HT1080 (cell line): ENCODE results near the gene PCDH20. TPM values are rescaled to one million over a fixed set of nuclear protein-coding genes. Genes with fewer than 3 reads are reported as not detected.
"Not testable (repeated sequence)": the region's sequence is repeated elsewhere in the genome, so short reads cannot be mapped to it uniquely, and the experiment has no call there.

Experiments
- DNase-seq: peaks from one replicate; pipeline ENCODE4 v3.0.0-alpha.2; 2015; ENCODE audit warnings: low read depth
- polyA plus RNA-seq, 2 experiments: library from polyadenylated mRNA; depleted of rRNA; stranded (reverse); fragments of >200 nt; gene quantifications; 2 replicates each; pipeline ENCODE4 v1.2.3, GENCODE V29; 2015
- total RNA-seq: library from RNA; depleted of rRNA; stranded (reverse); fragments of >200 nt; shearing (Covaris generic); gene quantifications from 2 replicates; pipeline ENCODE4 v1.2.3, GENCODE V29; 2014; rRNA removed

The PCDH20 gene, protein sequence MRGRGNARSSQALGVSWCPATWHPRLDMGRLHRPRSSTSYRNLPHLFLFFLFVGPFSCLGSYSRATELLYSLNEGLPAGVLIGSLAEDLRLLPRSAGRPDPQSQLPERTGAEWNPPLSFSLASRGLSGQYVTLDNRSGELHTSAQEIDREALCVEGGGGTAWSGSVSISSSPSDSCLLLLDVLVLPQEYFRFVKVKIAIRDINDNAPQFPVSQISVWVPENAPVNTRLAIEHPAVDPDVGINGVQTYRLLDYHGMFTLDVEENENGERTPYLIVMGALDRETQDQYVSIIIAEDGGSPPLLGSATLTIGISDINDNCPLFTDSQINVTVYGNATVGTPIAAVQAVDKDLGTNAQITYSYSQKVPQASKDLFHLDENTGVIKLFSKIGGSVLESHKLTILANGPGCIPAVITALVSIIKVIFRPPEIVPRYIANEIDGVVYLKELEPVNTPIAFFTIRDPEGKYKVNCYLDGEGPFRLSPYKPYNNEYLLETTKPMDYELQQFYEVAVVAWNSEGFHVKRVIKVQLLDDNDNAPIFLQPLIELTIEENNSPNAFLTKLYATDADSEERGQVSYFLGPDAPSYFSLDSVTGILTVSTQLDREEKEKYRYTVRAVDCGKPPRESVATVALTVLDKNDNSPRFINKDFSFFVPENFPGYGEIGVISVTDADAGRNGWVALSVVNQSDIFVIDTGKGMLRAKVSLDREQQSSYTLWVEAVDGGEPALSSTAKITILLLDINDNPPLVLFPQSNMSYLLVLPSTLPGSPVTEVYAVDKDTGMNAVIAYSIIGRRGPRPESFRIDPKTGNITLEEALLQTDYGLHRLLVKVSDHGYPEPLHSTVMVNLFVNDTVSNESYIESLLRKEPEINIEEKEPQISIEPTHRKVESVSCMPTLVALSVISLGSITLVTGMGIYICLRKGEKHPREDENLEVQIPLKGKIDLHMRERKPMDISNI
- 0.85 and 1.0 TPM in 2 replicates for total RNA-seq
- 0.09 and 0.18 TPM in 2 replicates for polyA plus RNA-seq (2015; cell fraction: cytosol; rRNA removed)
- polyA plus RNA-seq (2015; cell fraction: nucleus; rRNA removed) = 0.26 and 0.53 TPM in 2 replicates

DNA sequence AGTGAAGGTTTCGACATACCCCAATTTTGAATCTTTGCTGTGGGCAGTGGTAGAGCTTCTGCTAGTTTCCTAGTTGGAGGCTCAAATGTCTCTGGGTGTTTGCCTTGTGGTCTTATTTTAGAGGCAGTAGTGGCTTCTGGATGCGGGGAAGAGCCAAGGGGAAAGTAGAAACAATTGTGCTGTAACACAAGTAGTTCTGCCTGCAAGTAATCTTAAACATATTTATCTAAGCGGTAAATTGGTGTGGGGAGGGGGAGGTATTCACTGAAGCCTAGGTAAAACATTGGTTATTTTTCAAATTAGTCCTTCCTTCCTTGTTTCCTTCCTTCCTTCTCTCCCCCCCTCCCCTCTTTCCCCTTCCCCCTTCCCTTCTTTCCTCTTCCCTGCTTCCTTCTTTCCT lies at the start of gene PCDH20:
Gene PCDH20, minus strand, starts transcription at position 101 of the 400 bp plus-strand sequence. CDS start 691 bp downstream, outside the sequence.
- no peak for DNase-seq

DNA sequence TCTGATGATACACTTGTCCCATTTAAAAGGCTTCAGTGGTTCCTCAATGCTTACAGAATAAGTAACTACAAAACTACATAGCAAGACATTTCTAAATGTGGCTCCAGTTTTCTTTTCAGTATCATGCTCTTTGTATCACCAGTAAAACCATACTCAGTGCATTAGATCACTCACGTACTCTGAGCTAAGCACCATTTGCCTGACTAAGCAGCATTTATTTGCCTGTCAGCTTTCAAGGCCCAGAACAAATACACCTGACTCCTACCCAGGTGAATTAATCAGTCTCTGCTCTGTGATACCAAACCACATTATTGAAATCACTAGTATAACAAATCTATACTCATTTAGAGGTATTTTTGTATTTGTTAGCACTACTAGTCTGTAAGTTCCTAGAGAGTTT lies 47.4 kb upstream of the PCDH20 start:
- no peak for DNase-seq

DNA sequence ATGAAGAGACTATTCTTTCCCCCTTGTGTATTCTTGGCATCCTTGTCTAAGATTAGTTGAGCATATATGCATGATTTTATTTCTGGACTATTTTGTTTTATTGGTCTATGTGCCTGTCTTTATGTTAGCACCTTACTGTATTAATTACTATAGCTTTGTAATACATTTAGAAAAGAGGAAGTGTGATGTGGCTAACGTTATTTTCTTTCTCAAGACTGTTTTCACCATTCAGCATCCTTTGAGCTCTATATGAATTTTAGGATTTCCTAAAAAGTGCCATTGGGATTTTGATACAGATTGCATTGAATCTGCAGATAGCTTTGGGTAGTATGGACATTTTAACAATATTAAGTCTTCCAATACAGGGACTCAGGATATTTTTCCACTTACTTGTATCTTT lies 37.5 kb upstream of the PCDH20 start:
- DNase-seq = no peak

DNA sequence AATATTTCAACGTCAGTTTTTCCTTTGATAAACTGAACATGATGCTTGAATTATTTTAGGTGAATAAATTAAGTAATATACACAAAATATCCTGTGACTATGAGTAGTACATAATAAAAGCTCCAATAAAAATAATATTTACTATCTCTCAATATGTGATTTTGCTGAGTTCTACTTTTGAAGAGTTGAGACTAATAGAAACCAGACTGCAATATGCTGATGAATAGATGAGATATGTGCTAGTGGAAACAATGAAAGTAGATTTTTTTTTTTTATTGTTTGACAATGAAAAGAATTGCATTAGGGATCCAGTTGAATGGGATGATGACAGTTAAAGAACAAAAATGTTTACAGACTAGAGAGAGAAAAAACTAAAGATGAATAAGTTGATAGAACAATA lies 16.4 kb upstream of the PCDH20 start:
- no peak for DNase-seq

DNA sequence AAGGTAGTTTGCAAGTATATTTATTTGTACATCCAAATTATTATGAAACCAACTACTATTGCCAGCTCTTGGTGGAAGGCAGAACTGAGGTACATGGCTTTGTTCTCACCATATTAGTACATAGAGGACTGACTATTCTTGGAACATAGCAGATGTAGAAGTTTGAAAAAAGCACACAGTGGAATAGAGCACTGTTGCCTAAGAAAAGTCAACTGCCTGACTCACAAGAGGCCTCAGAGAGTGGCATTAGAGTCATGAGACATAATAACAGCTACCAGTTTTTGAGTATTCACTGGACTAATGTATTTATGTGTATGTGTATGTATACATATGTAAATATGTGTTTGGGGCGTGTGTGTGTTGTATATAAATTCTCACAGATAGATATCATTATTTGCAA lies 8.3 kb upstream of the PCDH20 start:
- DNase-seq = no peak

DNA sequence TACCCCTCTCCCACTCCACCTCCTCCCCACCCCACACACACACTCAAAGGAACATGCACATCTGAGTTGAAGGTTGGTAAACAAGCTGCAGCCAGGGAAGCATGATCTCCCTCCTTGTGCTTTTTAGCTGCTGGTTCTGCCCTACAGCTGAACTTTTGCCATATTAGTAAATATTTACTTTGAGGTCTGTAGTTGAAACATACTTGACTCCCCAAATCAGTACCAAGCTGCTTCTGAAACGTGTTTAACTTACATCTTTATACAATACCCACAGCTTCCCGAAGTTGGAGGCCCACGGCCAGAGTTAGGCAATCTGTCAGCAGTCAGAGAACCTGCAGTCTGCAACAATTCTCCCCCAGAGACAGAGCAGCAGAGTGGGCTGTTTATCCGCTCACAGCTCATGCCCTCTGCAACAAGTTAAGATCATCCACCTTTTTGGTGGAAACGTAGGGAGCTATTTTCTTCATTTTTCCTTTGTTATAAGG lies 1.5 kb upstream of the PCDH20 start:
- DNase-seq = no peak

DNA sequence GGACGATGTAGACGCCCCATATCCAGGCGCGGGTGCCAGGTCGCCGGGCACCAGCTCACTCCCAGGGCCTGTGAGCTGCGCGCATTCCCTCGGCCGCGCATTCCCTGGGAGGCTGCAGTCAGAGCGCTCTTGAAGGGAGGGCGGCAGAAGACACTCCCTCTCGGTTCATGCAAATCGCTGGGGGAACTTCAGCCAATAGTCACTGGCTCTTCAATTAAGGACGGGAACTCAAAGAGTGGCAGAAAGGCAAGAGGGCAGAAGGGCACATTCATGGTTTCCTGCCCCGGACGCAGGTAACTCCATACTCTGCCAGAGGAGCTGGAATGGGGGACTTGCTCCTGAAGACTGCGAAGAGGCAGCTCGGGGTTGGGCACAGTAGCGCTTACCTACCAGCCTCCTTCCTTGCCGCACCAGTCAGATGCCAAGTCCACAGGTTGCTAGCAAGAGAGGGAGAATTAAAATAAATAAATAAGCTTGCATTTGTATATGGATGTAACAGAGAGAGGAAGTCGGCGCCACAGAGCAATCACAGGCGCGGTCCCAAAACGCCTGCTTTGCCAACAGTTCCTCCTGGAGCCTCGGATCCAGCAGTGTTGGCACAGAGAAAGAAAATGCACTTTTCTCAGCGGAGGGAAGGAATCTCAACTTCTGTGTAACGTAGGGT lies 459 bp downstream of the PCDH20 start:
- peak; percentile 72 for DNase-seq

DNA sequence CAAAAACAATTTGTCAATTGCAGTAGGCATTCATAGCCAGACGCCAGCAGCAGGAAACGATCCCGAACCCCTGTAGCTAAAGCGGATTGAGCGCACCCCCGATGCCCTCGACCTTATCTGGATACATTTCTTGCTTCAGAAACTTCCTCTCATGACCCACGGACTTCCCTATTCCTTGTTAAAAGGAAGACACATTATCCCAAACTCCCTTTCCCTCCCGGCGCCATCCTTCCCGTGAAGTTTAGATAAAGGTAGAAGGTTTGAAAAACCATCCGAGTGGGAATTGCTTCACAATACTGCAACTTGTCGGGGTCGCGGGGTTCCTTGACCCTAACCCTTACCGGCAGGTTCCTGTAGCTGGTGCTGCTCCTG lies 977 bp downstream of the PCDH20 start:
- no peak for DNase-seq

DNA sequence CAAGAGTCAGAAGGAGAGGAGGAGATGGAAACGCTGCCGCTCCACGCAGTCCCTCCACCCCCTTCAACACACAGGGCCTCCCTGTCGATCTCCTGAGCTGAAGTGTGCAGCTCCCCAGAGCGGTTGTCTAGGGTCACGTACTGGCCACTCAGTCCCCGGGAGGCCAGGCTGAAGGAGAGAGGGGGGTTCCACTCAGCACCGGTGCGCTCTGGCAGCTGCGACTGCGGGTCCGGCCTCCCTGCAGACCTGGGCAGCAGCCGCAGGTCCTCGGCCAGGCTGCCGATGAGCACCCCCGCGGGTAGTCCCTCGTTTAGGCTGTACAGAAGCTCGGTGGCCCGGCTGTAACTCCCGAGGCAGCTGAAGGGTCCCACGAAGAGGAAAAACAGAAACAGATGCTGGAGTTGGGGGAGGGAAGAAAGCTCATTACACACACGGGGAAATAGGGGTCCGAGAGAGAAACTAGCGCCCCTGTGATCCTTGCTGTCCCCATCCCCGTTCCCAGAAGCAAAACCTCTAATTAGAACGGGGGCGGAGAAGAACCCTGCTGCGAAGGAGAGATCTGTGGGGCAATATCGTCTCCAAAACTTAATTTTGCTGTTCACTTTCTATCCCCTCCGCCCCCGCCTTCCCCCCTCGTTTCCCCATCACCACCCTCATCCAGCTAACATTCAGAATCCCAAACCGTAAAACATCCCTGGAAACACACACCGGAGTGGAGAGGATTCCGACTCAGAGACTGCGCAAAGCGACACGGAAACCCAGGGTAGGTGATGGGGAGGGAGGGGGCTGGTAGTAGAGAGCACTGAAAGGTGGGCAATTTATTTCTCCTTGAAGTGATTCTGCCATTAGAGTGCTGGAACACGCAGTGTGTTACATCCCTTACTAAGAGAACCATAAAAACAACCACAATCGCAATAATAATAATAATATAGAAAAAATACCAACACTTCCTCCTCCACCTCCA lies 1.8 kb downstream of the PCDH20 start:
- DNase-seq = no peak

DNA sequence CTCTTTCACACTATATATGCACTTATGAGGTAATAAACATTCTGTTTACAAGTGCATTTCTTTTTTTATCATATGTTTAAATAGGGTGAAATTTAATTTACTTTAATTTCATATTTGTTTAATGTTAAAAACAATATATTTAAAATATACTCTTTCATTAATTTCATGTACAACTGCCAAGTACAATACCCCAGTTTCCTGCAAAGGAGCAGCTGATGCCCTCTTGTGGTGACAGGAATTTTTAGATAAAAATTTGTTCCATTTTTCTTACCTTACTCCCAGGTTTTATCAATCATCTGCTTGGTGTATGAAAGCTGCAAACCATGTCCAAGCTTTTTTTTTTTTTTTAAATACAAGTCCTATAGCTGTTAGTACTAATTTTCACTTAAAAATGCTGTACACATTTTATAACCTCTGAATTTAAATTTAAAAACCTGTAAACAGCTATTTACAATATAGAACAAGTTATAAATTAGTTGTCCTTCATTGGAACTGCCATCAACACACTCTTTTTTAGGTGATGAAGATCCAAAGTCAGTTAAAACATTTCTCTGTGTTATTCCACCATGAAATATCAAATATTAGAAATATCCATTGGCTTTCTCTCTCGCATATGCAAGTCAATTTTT lies 4.9 kb downstream of the PCDH20 start:
- DNase-seq = peak; percentile 17

DNA sequence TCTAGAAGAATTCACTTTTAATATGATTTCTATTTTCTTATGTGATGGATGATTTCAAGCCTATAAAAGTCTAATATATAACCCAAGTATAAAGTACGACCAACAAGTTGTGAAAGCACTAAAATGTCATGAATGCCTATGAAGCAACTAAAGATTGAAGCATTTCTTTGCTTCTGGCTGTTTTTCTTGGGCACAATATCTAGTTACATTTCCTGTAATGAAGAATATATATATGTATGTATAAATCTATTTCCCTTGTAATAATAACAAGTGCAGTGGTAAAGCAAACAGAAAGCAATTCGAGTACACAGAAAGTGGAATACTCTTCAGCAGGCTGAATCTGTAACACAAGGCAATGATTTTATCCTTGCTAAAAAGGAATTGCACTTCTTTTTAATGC lies 5.4 kb downstream of the PCDH20 start:
- DNase-seq = no peak

DNA sequence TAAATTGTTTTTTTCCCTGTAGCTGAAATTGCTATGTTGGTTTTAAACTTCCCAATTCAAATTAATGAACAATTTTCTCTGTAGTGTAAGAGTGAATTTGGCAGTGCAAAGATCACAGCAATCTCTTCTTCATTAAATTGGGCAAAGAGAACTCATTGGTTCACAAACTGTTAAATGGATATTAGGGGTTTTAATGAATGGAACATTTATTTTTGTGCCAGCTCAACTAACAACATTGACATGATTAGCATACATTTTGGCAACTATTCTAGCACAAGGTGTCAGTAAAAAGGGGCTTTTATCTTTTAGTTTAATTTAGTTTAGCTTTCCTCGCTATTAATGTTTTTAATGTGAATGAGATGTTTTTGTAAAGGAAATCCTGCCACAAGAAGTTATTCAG lies 7.1 kb downstream of the PCDH20 start:
- no peak for DNase-seq

DNA sequence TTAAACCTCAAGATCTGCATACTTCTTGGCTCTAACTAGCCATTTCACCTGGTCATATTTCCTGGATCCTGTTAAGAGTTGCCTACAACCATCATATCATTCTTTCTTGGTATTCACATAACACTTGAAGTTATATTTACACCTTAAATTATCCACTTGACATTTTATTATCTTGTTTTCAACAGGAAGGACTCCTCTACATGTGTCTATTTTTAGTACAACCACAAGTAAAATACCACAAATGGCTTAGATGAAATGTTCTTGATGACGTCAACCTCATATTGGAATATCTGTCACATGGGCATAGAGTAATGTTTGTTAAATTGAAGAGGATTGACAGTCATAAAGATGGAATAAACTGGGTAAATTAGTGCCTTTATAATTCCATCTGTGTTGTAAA lies 9.4 kb downstream of the PCDH20 start:
- DNase-seq = peak; percentile 21

DNA sequence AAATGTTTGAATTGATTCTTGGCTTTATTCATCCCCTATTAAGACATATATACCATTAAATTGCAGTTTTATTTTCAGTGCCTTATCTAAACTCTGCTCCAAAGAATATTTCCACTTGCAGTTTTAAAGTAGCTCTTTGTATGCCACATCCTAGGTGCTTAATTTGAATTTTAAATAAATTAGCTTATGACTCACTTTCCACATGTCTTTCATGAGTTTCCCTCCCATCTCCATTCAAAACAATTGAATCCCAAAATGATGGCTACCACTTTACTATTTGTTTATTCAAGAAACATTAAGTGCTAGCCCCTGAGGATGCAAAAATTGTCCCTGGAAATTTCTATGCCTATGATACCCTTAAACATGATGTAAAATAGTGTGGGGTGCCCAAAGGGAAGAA lies 19.5 kb downstream of the PCDH20 start:
- no peak for DNase-seq

DNA sequence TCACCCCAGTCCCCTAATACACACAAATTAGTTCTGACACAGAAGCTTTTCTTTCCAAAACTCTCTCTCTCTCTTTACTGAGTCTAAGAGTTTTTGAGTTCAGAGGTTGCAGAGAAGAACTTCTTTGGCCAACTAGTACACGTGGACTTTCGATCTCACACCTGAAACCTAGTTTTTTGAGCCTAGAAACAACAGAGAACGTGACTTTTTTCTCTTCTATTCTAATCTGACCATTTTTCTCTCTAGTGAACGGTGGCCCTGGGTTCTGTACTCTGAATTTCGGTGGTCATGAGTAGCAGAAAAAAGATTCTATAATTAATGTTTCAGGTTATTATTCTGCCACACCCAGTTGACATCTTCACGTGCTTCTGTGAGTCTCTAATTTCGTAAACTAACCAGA lies 24.2 kb downstream of the PCDH20 start:
- no peak for DNase-seq

DNA sequence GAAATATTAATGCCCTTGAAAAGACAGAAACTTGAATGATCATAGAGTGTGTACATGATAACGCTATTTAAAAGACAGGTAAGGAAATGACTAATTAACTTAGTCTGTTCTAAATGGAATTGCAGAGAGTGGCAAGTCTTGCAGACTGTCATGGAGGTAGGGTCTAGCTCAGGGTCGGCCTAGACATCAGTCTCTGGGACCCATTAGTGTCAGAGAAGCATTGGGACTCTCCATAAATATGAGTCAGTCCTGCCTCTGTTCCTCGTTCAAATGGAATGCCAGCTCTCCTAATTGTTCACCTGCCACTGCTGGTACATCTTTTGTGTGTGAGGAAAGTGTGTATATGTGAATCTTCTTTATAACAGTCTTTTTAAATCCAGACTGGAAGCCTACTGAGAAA lies 28.0 kb downstream of the PCDH20 start:
- no peak for DNase-seq

DNA sequence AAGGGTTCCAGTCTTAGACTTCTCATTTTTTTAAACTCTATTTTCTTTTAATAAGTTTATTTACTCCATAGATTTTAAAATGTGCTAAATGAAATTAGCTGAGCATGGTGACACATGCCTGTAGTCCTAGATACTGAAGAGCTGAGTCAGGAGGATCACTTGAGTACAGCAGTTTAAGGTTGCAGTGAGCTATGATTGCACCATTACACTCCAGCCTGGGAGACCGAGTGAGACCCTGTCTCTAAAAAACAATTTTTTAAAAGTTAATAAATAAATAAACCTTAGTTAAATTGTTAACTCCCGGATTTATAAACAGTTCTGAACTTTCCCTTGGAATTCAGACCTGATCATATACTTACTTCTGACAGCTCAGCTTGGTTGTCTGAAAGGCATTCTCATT lies 32.5 kb downstream of the PCDH20 start:
- no peak for DNase-seq

DNA sequence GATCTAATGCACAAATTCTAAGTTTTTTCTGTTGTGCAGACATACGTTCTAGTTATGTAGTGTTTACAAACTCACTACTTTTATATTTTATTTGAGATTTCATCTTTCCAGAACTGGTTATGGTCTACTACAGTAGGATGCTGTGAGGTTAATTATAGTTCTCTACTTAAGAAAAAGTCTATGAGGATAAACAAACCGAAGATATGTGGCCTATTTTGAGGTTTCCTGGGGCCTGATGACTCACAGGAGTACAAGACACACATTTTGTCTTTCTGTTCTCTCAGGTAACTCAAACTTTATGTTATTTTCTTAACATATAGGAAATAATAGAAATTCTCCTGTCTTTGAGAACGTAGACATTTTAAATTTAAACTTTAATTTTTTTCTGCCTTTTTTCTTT lies 45.1 kb downstream of the PCDH20 start:
- peak; percentile 28 for DNase-seq

DNA sequence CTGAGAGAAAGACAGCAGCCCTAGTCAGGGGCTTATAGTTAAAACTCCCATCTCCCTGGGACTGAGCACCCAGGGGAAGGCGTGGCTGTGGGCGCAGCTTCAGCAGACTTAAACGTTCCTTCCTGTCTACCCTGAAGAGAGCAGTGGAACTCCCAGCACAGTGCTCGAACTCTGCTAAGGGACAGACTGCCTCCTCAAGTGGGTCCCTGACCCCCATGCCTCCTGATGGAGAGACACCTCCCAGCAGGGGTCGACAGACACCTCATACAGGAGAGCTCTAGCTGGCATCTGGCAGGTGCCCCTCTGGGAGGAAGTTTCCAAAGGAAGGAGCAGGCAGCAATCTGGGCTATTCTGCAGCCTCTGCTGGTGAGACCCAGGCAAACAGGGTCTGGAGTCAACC lies 51.0 kb downstream of the PCDH20 start:
- not testable (repeated sequence) for DNase-seq

DNA sequence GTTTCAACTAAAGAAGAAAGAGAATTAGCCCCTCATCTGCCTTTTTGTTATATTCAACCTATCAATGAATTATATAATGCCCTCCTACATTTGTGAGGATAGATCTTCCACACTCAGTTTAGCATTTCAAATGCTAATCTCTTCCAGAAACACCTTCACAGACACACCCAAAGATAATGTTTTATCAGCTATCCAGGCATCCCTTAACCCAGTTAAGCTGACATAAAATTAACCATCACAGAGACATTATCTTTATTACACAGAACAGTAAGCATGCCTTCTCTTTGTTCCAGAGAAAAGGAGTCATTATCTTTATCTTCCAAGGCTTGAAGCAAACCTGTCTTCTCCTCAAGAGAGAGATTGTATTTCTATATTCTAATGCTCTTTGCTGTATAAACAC lies 53.1 kb downstream of the PCDH20 start:
- no peak for DNase-seq
